ENCODE measurements around the gene WDR64.

- TF ChIP-seq, protein P1, sequence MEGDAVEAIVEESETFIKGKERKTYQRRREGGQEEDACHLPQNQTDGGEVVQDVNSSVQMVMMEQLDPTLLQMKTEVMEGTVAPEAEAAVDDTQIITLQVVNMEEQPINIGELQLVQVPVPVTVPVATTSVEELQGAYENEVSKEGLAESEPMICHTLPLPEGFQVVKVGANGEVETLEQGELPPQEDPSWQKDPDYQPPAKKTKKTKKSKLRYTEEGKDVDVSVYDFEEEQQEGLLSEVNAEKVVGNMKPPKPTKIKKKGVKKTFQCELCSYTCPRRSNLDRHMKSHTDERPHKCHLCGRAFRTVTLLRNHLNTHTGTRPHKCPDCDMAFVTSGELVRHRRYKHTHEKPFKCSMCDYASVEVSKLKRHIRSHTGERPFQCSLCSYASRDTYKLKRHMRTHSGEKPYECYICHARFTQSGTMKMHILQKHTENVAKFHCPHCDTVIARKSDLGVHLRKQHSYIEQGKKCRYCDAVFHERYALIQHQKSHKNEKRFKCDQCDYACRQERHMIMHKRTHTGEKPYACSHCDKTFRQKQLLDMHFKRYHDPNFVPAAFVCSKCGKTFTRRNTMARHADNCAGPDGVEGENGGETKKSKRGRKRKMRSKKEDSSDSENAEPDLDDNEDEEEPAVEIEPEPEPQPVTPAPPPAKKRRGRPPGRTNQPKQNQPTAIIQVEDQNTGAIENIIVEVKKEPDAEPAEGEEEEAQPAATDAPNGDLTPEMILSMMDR (IDR thresholded peaks at IDR 0.05) = no peak
- TF ChIP-seq POLR2AphosphoS5 (IDR thresholded peaks at IDR 0.05) = no peak
- no peak for TF ChIP-seq POLR2A (IDR thresholded peaks at IDR 0.05)
These were observed 137.0 kb downstream of the WDR64 start for GRCh38 chr1:241789061-241789460.
